AG04449 (cell line): Measurements from ENCODE around the gene LRMDA.

Experiments
- CTCF ChIA-PET: fragments of 350-600 bp; formaldehyde crosslinking; extraction: SDS; loops from one replicate; lab custom pipeline; 2021; ENCODE audit warnings: antibody characterized with exemption; lab: Yijun Ruan, JAX
- POLR2A ChIA-PET: fragments of 400-600, 350-600 bp; formaldehyde crosslinking; extraction: SDS; loops from one replicate; lab custom pipeline; 2020; ENCODE audit warnings: antibody characterized with exemption, inconsistent platforms; lab: Yijun Ruan, JAX
- DNase-seq: peaks from one replicate; pipeline ENCODE4 v3.0.0-alpha.2; 2010; ENCODE audit warnings: low read depth, low spot score
- H3K4me3 ChIP-seq: 2 replicates; pipeline ENCODE4 v1.5.1; 2011; ENCODE audit warnings: low read depth, mild to moderate bottlenecking, control low read depth, low read length
- CTCF ChIP-seq: IDR thresholded peaks from one replicate; pipeline ENCODE4 v1.5.1; 2011; ENCODE audit warnings: mild to moderate bottlenecking, moderate library complexity, low read length, control low read depth, inconsistent platforms; ENCODE audit not compliant: insufficient read depth; ENCODE audit errors: missing control alignments

LRMDA gene

GRCh38 chr10:76305930-76306615 is 874.6 kb downstream of the LRMDA start:
- DNase-seq: no peak
- H3K4me3 ChIP-seq: no peak overlapping the region
- CTCF ChIA-PET: interaction anchor here (0.9 to 1.4 kb wide), 3 partner anchors 116 to 269 kb away, joined by 3 to 4 read pairs (median 3); no protein-coding TSS in a partner anchor
- no peak for TF ChIP-seq CTCF
- POLR2A ChIA-PET: no interaction called here

GRCh38 chr10:76306856-76307255 is 875.4 kb downstream of the LRMDA start:
- no peak for DNase-seq
- TF ChIP-seq CTCF: no peak
- ChIA-PET CTCF (interaction anchor here (0.6 to 1.4 kb wide), 2 partner anchors 115 to 1414 kb away, joined by 3 to 4 read pairs; no protein-coding TSS in a partner anchor), POLR2A (interaction anchor here (0.5 kb wide), 1 partner anchor 134 kb away, joined by 3 read pairs; no protein-coding TSS in a partner anchor)
- H3K4me3 ChIP-seq: no peak overlapping the region

GRCh38 chr10:76309070-76309469 is 877.6 kb downstream of the LRMDA start:
- ChIA-PET POLR2A (interaction anchor here (0.6 kb wide), 1 partner anchor 90 kb away, joined by 3 read pairs; no protein-coding TSS in a partner anchor), CTCF (interaction anchor here (1.2 kb wide), 1 partner anchor 234 kb away, joined by 3 read pairs; no protein-coding TSS in a partner anchor)
- H3K4me3 ChIP-seq: no peak overlapping the region
- no peak for TF ChIP-seq CTCF
- no peak for DNase-seq

GRCh38 chr10:76309741-76310587 is 878.5 kb downstream of the LRMDA start:
- no peak for TF ChIP-seq CTCF
- POLR2A ChIA-PET: interaction anchor here (0.6 to 0.8 kb wide), 3 partner anchors 123 to 909 kb away, joined by 3 to 4 read pairs (median 3); no protein-coding TSS in a partner anchor
- no peak overlapping the region for H3K4me3 ChIP-seq
- peak; percentile 45 for DNase-seq
- CTCF ChIA-PET: interaction anchor here (1.2 kb wide), 1 partner anchor 233 kb away, joined by 3 read pairs; no protein-coding TSS in a partner anchor

GRCh38 chr10:76310588-76311080 is 879.2 kb downstream of the LRMDA start:
- TF ChIP-seq CTCF: no peak
- POLR2A ChIA-PET: interaction anchor here (0.6 to 0.7 kb wide), 2 partner anchors 207 to 910 kb away, joined by 3 read pairs; no protein-coding TSS in a partner anchor
- DNase-seq: no peak
- H3K4me3 ChIP-seq: no peak overlapping the region
- CTCF ChIA-PET: no interaction called here
